Embryonic facial prominence (tissue), 1 donor: ENCODE measurements around the gene FADS6.

ENCODE experiments used
- DNase-seq: peaks from one replicate; pipeline ENCODE4 v3.0.0-alpha.2; 2016; ENCODE audit errors: extremely low spot score

The FADS6 gene

DNA sequence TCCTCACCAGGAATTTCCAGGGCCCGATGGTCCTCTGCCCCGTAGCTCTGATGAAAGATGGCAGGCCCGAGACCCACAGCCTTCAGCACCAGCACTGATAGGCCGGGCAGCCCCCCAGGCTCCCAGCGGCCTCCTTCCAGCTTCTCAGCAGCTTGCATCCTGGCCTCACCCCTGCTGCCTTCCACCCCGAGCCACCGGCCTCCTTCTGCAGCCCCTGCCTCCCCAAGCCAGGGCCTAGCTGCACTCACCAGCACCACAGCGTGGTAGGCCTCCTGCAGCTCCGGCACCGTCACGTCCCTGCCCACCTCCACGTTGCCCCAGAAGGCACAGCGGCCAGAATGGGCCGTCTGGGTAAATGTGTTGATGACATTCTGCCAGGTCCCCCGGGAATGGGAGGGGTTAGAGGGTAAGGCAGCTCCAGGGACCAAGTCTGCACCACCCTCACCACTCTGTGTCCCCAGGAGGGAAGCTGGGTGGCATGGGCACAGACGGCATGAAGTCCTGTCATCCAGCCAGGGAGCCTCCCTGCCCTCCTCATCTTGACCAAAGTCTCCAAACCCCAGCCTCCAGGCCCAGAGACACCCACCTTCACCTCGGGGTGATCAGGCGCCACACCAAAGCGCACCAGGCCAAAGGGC is 27.1 kb downstream of the FADS6 start:
- no peak for DNase-seq

DNA sequence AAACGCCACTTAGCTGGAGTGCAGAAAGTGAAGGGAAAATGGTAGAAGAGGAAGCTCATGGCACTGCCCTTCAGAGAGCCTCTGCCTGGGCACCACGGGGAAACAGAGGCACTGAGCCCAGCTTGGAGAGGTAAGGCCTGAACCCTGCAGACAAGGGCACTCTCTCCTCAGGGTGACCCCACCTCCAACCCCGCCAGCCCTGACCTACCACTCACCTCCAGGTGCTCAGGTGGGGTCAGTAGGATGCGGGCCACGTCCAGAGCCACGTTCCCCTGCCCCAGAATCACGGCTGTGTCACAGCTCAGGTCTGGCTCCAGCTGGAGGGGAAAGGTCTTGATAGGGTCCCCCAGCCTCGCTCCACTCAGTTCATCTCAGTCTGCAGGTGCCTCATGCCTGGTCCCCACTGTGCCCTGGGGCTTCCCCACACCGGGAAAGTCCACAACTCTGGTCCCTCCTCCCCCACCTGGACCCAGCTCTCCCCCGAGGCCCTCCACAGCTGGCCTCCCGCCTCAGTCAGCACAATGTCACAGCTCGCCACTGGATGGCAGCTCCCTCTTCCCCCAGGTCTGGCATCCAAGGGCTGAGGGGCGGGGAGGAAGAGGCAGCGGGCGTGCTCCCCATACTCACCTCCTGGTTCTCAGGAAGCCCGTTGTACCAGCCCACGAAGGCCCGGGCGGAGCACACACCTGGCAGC is 27.8 kb downstream of the FADS6 start:
- no peak for DNase-seq

DNA sequence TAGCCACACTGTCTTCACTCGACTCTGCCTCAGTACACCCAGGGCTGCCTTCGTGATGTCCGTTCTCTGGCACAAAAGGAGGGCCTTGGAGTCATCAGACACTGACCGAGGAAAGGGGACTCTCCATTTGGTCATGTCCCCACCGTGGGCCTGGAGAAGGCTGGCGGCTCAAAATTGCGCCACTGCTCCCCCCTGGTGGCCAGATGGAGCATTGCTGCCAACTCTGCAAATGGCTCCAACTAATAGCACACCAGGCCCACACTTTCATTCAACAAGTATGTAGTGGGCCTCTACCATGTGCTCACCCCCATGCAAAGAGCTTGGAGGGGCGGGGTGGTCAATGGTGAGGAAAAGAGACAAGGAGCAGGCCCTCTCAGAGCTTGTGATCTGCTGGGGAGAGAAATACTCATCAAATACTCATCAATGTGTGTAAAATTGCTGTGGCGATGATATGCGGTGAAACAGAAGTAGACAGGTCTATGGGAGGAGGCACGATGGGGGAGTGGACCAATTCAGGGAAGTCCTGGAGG is 28.5 kb downstream of the FADS6 start:
- DNase-seq = peak; percentile 29

DNA sequence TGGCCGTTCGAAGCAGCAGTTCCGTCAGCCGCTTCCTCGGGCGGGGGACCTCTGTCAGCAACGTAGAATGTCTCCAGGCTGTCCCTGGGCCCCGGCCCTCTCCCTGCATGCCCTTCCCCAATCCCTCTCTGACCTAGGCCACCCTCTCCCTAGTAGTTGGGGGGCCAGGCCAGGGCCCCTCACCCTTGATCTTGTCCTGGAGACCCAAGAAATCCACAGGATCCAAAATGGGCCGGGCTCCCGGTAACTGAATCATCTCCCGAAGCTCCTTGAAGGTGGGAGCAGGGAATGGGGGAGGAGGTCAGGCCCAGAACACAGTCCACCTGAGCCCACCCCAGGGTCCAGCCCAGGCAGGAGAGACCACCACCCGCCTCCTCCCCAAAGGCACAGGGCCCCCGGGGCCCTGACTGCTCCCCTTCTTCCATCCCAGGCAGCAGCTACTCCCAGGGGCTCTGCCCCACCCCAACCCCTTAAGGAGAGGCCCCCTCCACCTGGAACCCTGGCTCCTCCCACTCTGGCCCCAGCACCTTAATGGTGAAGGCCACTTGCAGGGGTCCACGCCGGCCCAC is 29.1 kb downstream of the FADS6 start:
- no peak for DNase-seq

DNA sequence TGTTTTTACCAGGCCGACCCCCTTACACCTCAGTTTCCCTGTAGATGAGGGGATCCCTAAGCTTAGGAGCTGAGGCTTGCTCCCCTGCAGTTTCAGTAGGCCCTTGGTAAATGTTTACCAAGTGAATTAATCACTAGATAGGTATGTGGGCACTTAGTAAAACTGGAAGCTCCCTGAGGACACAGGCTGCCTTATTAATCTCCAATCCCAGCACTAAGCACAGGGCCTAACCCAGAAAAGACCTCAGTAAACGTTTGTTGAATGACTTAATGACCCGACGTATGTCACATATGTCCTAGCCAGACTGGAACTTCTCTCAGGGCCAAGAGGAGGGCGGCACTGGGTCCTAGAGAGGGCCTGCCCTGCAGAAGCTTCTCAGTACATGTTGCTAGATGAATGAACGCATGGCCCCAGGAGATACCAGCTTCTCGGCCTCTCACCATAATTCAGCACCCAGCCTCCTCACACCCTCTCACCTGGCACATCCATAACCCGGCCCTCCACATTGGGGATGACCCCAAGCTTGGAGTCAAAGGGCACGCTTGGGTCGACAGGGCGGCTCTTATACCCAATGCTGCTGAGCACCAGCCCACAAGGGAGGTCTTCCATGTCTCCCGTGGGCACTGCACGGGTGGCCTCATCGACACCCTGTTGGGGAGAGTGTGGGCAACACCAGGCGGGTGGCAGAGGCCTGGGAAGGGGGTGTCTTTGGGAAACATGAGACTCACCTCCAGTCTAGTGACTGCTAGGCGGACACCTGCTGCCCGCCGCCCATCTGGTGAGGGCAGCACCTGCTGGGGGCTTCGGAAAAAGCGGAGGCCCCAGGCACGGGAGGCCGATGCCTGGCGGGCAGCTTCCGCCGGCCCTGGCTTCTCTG is 29.8 kb downstream of the FADS6 start:
- no peak for DNase-seq

DNA sequence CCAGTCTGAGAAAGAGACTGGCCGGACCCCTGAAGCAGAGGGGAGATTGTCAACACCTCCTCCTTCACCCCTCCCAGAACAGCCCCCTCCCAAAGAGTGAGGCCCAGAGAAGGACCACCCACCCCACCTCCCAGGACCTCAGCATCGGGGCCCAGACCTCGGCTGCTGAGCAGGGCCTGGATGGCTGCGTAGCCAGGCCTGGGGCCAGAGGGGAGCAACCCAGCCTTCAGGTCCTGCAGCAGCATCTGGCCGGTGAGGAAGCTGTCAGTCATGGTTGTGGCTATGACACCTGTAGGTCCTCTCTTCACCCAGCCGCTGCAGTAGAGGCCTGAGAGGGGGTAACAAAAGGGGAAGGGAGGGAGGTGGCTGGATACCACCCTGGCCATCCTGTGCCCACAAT is 30.5 kb downstream of the FADS6 start:
- DNase-seq = no peak

DNA sequence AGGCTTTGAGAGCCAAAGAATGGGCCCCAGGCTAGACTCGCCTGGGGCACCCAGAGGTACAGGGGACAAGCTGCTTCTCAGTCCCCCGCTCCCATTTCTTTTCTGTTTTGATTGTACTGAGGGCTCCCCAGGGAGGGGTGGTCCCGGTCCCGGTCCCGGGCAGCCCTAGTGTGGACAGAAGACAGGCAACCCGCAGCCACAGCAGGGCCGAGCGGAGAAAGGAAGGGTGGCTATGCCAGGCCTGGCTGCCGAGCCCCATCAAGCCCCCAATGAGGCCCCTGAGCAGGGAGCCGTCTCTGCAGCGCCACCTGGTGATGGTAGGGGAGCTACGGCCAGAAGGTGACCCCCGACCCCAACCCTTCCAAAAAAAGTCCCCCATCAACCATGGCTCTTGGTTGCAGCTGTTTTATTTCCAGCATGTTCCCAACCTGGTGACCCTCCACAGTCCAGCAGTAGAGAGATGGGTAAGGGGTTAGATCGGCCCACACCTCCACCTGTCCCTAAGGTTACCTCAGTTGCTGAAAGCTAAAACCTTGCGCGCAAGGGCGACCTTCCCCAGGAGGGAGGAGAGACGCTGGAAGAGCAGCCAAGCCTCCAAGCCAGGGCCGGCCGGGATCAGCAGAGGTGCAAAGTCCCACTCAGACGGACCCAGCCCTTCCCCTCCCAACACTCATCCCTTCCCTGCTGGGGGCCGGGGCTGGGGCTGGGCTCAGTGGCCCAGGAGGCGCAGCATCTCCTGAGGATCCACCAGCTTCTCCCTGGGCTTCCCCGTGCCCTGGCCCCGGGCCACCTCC is 31.1 kb downstream of the FADS6 start:
- DNase-seq = no peak

DNA sequence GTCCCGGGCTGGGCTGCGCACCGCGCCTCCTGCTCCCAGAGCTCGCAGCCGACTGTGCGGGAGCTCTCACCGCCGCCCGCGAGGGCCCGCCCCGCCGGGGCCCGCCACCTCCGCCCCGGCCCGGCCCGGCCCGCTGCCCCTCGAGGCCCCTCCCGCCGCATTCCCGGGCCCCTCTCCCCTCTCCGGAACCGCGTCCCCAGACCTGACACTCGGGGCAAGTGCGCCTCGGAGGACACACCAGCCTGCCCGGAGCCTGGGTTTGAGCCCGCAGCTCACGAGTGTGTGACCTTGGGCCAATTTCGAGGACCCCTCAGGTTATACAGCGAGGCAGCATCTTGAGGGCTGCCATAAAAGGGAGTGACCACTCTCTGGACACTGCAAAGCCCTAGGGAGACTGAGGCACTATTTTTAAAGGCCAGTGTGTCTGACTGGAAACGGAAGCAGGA is 31.7 kb downstream of the FADS6 start:
- no peak for DNase-seq

DNA sequence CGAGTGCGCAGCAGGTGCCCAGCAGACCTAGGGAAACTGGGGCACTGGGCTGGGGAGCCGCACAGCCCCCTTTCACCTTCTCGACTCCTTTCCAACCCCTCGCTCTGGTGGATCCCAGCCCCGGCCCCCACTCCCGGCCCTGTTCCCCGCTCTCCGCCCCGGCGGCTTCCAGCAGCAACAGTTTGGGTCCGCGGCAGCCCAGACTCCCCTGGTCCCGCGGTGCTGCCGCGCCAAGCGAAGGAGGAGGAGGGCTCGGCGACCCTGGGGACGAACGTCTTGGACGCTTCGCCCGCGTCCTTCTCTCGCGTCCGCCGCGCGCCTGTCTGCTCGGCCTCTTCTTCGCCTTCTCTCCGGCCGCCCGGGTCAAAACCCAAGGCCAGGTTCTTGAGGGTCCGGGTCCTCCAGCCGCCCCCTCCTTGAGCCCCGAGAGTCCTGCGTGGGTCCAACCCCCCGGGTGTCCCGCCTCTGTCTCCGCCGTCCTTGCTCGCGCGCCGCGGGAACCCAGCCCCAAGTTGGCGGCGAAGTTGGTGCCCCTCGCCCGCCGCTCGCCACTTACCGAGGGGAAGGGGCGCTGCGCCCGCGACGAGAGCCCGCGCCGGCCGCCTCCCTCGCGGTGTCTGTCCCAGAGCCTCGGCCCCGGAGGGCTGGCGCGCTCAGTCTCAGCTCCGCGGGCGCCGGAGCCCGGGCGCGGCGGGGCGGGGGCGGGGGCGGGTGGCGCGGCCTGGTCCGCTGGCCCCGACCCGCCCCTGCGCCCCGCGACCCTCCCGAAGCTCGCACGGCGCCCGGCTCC is 32.4 kb downstream of the FADS6 start:
- no peak for DNase-seq

DNA sequence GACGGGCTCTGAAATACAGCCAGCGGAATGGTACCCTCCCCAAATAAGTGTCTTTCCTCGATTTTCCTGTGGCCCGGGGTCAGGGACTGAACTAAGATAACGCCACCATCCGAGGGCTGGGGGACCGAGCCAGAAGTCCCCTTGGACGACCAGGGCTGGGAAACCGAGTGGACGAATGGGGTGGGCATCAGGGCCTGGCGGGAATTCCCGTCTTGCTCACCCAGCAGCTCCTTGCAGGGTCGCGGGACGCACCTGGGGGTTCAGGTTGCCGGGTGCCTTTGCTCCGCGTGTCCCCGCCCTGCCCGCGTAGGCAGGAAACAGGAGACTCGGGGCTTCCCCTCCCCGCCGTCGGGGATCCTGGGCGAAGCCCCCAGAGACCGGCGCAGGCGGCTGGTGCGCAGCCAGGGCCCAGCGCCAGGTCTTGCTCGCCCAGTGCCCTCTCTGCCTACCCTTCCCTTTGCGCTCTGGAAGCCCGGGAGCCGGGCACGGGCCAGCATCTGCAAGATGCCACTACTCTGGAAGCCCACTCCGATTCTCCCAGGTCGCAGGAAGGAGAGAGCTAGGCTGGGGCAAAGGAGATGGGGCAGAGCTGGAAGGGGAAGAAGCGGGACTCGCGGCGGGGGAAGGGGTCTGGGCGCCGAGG is 33.1 kb downstream of the FADS6 start:
- DNase-seq = no peak

DNA sequence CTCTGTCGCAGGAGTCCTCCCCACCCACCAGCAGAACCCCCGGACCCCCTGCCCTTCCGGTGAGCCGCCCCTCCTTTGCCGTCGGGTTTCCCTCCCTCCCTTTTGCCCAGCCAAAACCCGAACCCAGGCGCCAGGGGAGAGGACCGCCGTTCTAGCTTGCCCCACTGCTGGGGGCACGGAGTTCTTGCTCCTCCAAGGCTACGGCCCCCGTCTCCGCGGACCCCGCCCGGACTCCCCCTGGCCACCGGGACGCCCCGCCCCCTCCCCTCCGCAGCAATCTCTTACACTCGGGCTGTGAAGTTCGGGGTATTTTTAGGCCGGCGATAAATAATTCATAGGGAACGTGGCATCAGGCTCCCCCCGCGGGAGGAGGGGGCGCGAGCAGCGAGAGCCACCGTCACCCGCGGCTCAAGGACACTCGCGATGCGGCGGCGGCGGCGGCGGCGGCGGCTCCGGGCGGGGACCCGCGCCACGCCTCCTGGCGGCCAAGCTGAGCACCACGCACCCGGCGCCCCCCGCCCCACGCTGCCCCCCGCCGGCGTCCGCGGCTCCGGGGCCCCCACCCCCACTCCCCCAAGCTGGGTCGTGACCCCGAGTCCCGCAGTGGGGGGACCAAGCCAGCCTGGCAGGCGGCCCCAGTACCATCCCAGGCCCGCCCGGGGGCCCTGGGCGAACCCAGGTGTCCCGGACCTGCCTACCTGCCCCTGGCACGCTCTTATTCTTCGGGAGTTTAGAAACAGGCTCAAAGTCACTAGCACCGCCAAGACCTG is 33.8 kb downstream of the FADS6 start, which contains the start of gene GRIN2C:
GRIN2C (minus strand) TSS at position 427 of the 770 bp plus-strand sequence. CDS start 4,793 bp downstream, outside the sequence.
- no peak for DNase-seq

DNA sequence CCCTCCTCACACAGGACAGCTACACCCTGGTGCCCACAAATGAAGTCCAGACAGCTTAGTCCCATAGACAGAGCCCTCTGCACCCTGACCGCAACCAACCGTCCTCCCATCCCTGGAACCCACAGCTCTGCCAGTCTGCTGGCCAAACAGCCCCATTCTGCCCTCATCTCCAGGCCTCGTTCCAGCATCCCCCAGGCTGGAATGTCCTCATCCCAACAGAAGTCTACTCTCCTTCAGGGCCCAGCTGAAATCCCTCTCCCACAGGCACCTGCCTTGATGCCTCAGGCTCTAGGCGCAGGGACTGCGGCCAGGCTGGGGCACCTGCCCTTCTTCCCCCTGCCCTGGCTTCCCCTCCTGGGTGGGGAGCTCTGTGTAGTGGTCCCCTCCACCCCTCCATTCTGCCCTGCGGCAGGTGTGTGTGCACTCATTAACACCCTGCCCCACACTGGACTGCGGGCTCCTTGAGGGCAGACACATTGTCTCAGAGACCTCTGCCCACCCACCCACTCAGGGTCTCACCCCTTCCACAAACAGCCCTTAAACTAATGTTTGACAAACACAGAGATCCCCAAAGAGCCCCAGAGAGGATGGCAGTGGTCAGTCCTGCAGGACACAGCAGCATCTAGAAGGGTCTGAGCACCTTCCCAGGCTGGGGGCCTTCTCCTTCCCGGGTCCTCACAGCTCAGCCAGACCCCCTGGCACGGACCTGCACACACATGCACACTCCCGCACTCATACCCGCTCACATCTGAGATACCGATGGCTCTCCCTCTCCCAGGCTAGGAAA is 34.6 kb downstream of the FADS6 start:
- DNase-seq = no peak

DNA sequence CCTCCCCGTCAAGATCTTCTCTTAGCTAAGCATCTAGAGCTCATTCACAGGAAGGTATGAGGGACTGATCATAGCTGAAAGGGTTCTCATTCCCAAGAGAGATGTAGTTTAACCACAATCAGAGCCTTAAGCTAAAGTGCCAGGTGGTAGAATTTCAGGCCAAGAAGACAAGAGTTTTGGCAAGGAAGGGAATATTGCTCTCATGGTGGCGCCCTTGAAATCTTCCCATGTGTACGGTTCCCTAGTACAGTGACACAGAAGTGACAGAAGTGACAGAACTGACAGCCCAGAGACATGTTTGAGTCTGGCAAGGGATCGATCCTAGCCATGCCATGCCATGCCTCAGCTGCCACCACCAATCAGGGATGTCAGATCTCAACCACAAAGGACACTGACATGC is 36.2 kb downstream of the FADS6 start:
- no peak for DNase-seq

DNA sequence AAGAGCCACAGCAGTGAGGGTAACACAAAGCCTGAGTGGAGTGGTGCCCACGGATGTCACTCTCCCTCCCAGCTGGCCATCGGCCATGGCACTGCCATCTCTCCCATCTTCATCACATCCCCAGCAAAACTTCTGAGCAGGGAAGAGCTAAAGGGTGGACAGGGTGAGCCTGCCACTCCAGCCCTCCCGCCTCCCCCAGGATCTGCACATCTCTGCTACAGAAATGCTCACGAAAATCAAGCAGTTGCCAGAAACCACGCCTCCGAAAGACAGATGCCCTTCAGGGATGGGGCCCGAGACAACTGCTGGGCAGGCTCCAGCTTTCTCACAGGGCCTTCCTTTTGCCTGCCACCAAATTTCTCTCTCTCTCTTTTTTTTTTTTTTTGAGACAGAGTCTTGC is 37.3 kb downstream of the FADS6 start:
- DNase-seq = no peak

DNA sequence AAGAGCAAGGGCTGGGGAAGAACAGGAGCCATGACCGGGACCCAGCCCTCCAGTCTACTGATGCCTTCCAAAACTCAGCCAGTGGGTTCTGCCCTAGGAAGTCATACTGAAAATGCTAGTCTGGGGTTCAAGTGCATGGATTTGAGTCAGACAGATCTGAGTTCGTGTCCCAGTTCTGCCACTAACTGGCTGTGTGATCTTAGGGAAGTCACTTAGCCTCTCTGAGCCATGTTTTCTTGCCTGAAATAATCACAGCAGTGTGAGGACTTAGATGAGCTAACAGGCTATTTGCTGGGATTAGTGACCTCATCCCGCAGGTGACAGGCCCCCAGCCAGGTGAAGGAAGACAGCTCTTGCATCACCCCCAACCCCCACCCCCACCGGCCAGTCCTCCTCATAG is 38.1 kb downstream of the FADS6 start:
- DNase-seq = no peak

DNA sequence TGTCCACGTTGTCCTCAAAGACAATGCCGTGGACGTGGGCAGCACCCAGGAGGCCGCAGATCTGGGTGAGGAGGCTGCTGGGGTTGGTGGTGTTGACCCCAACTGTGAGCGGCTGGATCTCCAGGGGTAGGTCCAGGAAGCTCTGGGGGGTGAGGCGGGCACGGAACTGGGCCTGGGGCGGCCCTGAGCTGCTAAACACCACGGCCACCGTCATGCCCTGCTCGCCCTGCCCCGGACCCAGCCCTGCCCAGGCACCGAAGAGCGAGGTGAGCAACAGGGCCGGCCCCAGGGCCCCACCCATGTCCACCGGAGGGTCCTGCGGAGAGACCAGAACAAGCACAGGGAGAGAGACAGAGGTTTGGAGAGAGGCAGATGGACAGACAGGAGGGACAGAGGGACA is 38.6 kb downstream of the FADS6 start:
- no peak for DNase-seq

DNA sequence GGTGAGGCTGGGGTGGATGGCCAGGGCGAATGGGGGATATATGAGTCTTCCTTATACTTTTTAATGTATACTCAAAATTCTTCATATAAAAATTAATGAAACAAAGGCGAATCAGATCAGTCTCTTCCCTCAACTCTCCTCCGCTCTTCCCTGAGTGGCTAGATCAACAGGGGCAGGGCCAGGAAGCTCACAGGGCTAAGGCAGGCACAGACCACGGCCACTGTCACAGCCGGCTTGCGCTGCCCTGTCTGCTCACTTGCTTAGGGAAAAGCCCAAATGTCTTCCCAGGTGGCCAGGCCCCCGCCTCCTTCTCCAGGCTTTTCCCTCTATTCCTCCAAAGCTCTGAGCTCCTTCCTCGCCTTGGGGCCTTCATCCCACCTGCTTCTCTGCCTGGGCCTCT is 39.8 kb downstream of the FADS6 start:
- DNase-seq = no peak

DNA sequence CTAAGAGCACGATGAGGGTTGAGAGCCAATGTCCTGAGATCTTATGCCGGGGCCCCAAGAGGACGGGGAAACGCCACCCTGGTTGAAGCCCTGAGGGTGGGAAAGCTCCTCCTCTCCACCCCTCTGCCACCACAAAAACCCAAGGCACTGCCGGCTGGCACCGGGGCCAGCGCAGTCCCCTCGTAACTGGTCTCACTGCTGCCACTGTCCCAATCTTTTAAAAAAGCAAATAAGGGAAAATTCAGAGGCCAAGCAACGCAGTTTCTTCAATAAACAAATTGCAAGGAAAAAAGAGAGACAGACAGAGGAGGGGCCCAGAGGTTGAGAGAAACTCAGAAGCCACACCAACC is 40.4 kb downstream of the FADS6 start:
- no peak for DNase-seq
